Tibial nerve (tissue), 4 donors: Measurements from ENCODE around the gene ST3GAL4. TPM values are rescaled to one million over a fixed set of nuclear protein-coding genes. Genes with fewer than 3 reads are reported as not detected.
A peak's percentile ranks its signal among the peaks of the same experiment; 100 is the strongest.

Source experiments
- DNase-seq, 2 donors: peaks; one replicate each; pipeline ENCODE4 v3.0.0-alpha.2; 2019; ENCODE audit warnings: low spot score in 2 of 2
- H3K27ac ChIP-seq, 4 donors: fragments of 200-600 bp; sonication (generic) in 3 of 4; one replicate each; pipeline ENCODE4 v1.5.1; 2017 to 2019; ENCODE audit warnings: mild to moderate bottlenecking in 1 of 4
- H3K27me3 ChIP-seq, 2 donors: fragments of 200-600 bp; sonication (generic) in 1 of 2; one replicate each; pipeline versions ENCODE4 v1.5.1 to v1.6.0; 2017 to 2019
- H3K36me3 ChIP-seq, 3 donors: fragments of 200-600 bp; sonication (generic); one replicate each; pipeline ENCODE4 v1.5.1; 2018 to 2019
- H3K4me1 ChIP-seq, 4 donors: fragments of 200-600 bp; sonication (generic) in 3 of 4; one replicate each; pipeline ENCODE4 v1.5.1; 2017 to 2019
- H3K4me3 ChIP-seq, 4 donors: fragments of 200-600 bp; sonication (generic) in 3 of 4; one replicate each; pipeline ENCODE4 v1.5.1; 2017 to 2019; ENCODE audit warnings: mild to moderate bottlenecking in 1 of 4, moderate library complexity in 1 of 4
- H3K9me3 ChIP-seq, 4 donors: fragments of 200-600 bp; sonication (generic) in 3 of 4; one replicate each; pipeline ENCODE4 v1.5.1; 2017 to 2019
- CTCF ChIP-seq, 5 experiments: fragments of 200-600 bp in 3 of 5; fragments of 450-650 bp in 2 of 5; sonication (generic) in 3 of 5; IDR thresholded peaks; one replicate each; pipeline ENCODE4 v1.5.1; 2016 to 2019; ENCODE audit warnings: antibody characterized with exemption in 5 of 5, mild to moderate bottlenecking in 3 of 5, moderate library complexity in 2 of 5
- EP300 ChIP-seq, 2 donors: sonication (generic); formaldehyde crosslinking; IDR thresholded peaks; one replicate each; pipeline ENCODE4 v1.6.1; 2017; ENCODE audit warnings: antibody characterized with exemption in 2 of 2, mild to moderate bottlenecking in 1 of 2
- POLR2A ChIP-seq, 2 donors: fragments of 450-650 bp; IDR thresholded peaks; one replicate each; pipeline ENCODE4 v1.6.1; 2017; ENCODE audit warnings: antibody characterized with exemption in 2 of 2, mild to moderate bottlenecking in 2 of 2, moderate library complexity in 2 of 2
- WGBS, 2 donors: methylation state at CpG; one replicate each; pipeline ENCODE4 v1.1.5; 2018; 5-methylcytosine and 5-hydroxymethylcytosine counted together
- total RNA-seq, 4 donors: library from RNA; depleted of rRNA; stranded (reverse); fragments of >200 nt; gene quantifications; one replicate each; pipeline ENCODE4 v1.1.0, GENCODE V29; 2016

Gene ST3GAL4
- total RNA-seq, 4 donors from 2014 or later, result 68.1 to 162 (median 122) TPM

- peaks cover 0 to 63% (median 7%) of the 10 kb centered on the region in 4 donors for H3K4me1 ChIP-seq
- TF ChIP-seq EP300 (IDR thresholded peaks at IDR 0.05), result no peak
- TF ChIP-seq CTCF (IDR thresholded peaks at IDR 0.05), result no peak
- TF ChIP-seq POLR2A (IDR thresholded peaks at IDR 0.05), result no peak
- H3K27ac ChIP-seq, result peak overlapping the region in 2 of 4 donors; percentile 83 to 91
- H3K27me3 ChIP-seq, result no peaks in the 10 kb centered on the region
- no peaks in the 10 kb centered on the region for H3K9me3 ChIP-seq
- peaks cover 0 to 4% (median 0%) of the 10 kb centered on the region in 3 donors for H3K36me3 ChIP-seq
- WGBS, 2 donors, result 94% methylated on average over 6 of the region's 6 CpGs
- H3K4me3 ChIP-seq, result no peak overlapping the region
- no peak for DNase-seq
Measured at GRCh38 chr11:126400479-126400878, 45.0 kb downstream of the ST3GAL4 start.

GRCh38 chr11:126403022-126403581 lies 47.6 kb downstream of the ST3GAL4 start:
- Histone ChIP-seq H3K36me3 (peaks cover 0 to 27% (median 0%) of the 10 kb centered on the region in 3 donors), H3K4me1 (peaks cover 0 to 61% (median 4%) of the 10 kb centered on the region in 4 donors), H3K9me3 (no peaks in the 10 kb centered on the region), H3K27ac (peak overlapping the region; percentile 35 to 91 (median 70)), H3K4me3 (no peak overlapping the region), H3K27me3 (no peaks in the 10 kb centered on the region)
- TF ChIP-seq CTCF (IDR thresholded peaks at IDR 0.05) (no peak), POLR2A (IDR thresholded peaks at IDR 0.05) (no peak), EP300 (IDR thresholded peaks at IDR 0.05) (peak in 1 of 2 donors; percentile 71)
- DNase-seq, result peak; percentile 52
- 65 to 70% methylated on average over 15 of the region's 15 CpGs for WGBS, 2 donors

GRCh38 chr11:126403658-126404057 lies 48.2 kb downstream of the ST3GAL4 start:
- no peak for DNase-seq
- Histone ChIP-seq H3K9me3 (no peaks in the 10 kb centered on the region), H3K27ac (peak overlapping the region in 3 of 4 donors; percentile 36 to 91 (median 83)), H3K4me3 (no peak overlapping the region), H3K4me1 (peaks cover 0 to 61% (median 4%) of the 10 kb centered on the region in 4 donors), H3K27me3 (no peaks in the 10 kb centered on the region), H3K36me3 (peaks cover 0 to 28% (median 0%) of the 10 kb centered on the region in 3 donors)
- WGBS, 2 donors, result 69 to 76% methylated on average over 5 to 8 of the region's 8 CpGs
- TF ChIP-seq CTCF (IDR thresholded peaks at IDR 0.05), result no peak
- TF ChIP-seq EP300 (IDR thresholded peaks at IDR 0.05), result no peak
- TF ChIP-seq POLR2A (IDR thresholded peaks at IDR 0.05), result no peak

- H3K27me3 ChIP-seq, result no peaks in the 10 kb centered on the region
- DNase-seq, result no peak
- peaks cover 0 to 65% (median 4%) of the 10 kb centered on the region in 4 donors for H3K4me1 ChIP-seq
- H3K4me3 ChIP-seq, result no peak overlapping the region
- H3K9me3 ChIP-seq, result no peaks in the 10 kb centered on the region
- WGBS, 2 donors, result 79 to 81% methylated on average over 5 of the region's 5 CpGs
- H3K27ac ChIP-seq, result peak overlapping the region in 3 of 4 donors; percentile 36 to 91 (median 83)
- peaks cover 0 to 35% (median 0%) of the 10 kb centered on the region in 3 donors for H3K36me3 ChIP-seq
- no peak for TF ChIP-seq CTCF (IDR thresholded peaks at IDR 0.05)
- TF ChIP-seq POLR2A (IDR thresholded peaks at IDR 0.05), result no peak
- TF ChIP-seq EP300 (IDR thresholded peaks at IDR 0.05), result no peak
Measured at GRCh38 chr11:126404367-126404766, 48.9 kb downstream of the ST3GAL4 start.

- H3K27me3 ChIP-seq, result no peaks in the 10 kb centered on the region
- WGBS, 2 donors, result 85 to 93% methylated on average over 3 of the region's 3 CpGs
- H3K36me3 ChIP-seq, result peaks cover 0 to 38% (median 0%) of the 10 kb centered on the region in 3 donors
- TF ChIP-seq EP300 (IDR thresholded peaks at IDR 0.05) (no peak), POLR2A (IDR thresholded peaks at IDR 0.05) (no peak), CTCF (IDR thresholded peaks at IDR 0.05) (no peak)
- H3K27ac ChIP-seq, result peak overlapping the region in 3 of 4 donors; percentile 56 to 91 (median 83)
- peaks cover 0 to 75% (median 5%) of the 10 kb centered on the region in 4 donors for H3K4me1 ChIP-seq
- no peaks in the 10 kb centered on the region for H3K9me3 ChIP-seq
- no peak overlapping the region for H3K4me3 ChIP-seq
- no peak for DNase-seq
Measured at GRCh38 chr11:126405374-126405773, 49.9 kb downstream of the ST3GAL4 start.
